Esophagus mucosa (tissue), 1 donor: Measurements from ENCODE around the gene ST8SIA6. TPM values are rescaled to one million over a fixed set of nuclear protein-coding genes. Genes with fewer than 3 reads are reported as not detected.
"Not testable (repeated sequence)": the region's sequence is repeated elsewhere in the genome, so short reads cannot be mapped to it uniquely, and the experiment has no call there.

Experiments
- ATAC-seq: fragments of 200-7000 bp; cut with Tn5 transposase; one replicate; pipeline ENCODE4 v1.9.1; 2020
- total RNA-seq: library from RNA; stranded (reverse); gene quantifications from one replicate; pipeline ENCODE4 v1.2.4, GENCODE V29; 2023
- donor health status: DM: yes; HTN: yes; CAD: no.

ST8SIA6 gene
- total RNA-seq, 1 donor from 2014 or later: 1.6 TPM

GRCh38 chr10:17426263-17426750 lies 28.1 kb downstream of the ST8SIA6 start:
- no peak for ATAC-seq

- no peak for ATAC-seq
Observed at GRCh38 chr10:17425584-17426262, 28.7 kb downstream of the ST8SIA6 start.

- no peak for ATAC-seq
Observed at GRCh38 chr10:17423632-17424186, 30.7 kb downstream of the ST8SIA6 start.

- no peak for ATAC-seq
Observed at GRCh38 chr10:17422931-17423330, 31.5 kb downstream of the ST8SIA6 start.

GRCh38 chr10:17418249-17418648 lies 36.1 kb downstream of the ST8SIA6 start:
- ATAC-seq: no peak

GRCh38 chr10:17416442-17417211 lies 37.8 kb downstream of the ST8SIA6 start:
- no peak for ATAC-seq

GRCh38 chr10:17415046-17415658 lies 39.2 kb downstream of the ST8SIA6 start:
- no peak for ATAC-seq

GRCh38 chr10:17414484-17414883 lies 39.9 kb downstream of the ST8SIA6 start:
- ATAC-seq: no peak

- no peak for ATAC-seq
Observed at GRCh38 chr10:17413876-17414275, 40.5 kb downstream of the ST8SIA6 start.

- ATAC-seq: no peak
Observed at GRCh38 chr10:17412323-17412722, 42.1 kb downstream of the ST8SIA6 start.

GRCh38 chr10:17410907-17411306 lies 43.5 kb downstream of the ST8SIA6 start:
- no peak for ATAC-seq

- ATAC-seq: no peak
Observed at GRCh38 chr10:17409170-17409733, 45.1 kb downstream of the ST8SIA6 start.

- ATAC-seq: no peak
Observed at GRCh38 chr10:17407047-17407446, 47.3 kb downstream of the ST8SIA6 start.

- ATAC-seq: no peak
Observed at GRCh38 chr10:17406036-17406834, 48.2 kb downstream of the ST8SIA6 start.

- ATAC-seq: no peak
Observed at GRCh38 chr10:17403161-17403560, 51.2 kb downstream of the ST8SIA6 start.

GRCh38 chr10:17402040-17402439 lies 52.4 kb downstream of the ST8SIA6 start:
- not testable (repeated sequence) for ATAC-seq

- no peak for ATAC-seq
Observed at GRCh38 chr10:17396004-17396403, 58.4 kb downstream of the ST8SIA6 start.

- no peak for ATAC-seq
Observed at GRCh38 chr10:17394854-17395253, 59.5 kb downstream of the ST8SIA6 start.

GRCh38 chr10:17387861-17388503 lies 66.4 kb downstream of the ST8SIA6 start:
- ATAC-seq: peak; percentile 93

- no peak for ATAC-seq
Observed at GRCh38 chr10:17386616-17387075, 67.7 kb downstream of the ST8SIA6 start.

GRCh38 chr10:17386021-17386420 lies 68.4 kb downstream of the ST8SIA6 start:
- ATAC-seq: no peak
